Cardiac septum (tissue), 1 donor: ENCODE measurements around the gene FAM124A. TPM values are rescaled to one million over a fixed set of nuclear protein-coding genes. Genes with fewer than 3 reads are reported as not detected.

ENCODE experiments used
- DNase-seq: peaks from one replicate; pipeline ENCODE4 v3.0.0-alpha.2; 2020; ENCODE audit warnings: low spot score
- intact Hi-C: fragments of 100-400 bp; cut with DNase I; formaldehyde crosslinking; loops from one replicate; pipeline ENCODE4 v1.14.0; 2022
- long read RNA-seq: library from polyadenylated mRNA; unstranded; transcript quantifications from one replicate; pipeline ENCODE4 v2.0.0, GENCODE V29; 2021
- total RNA-seq: library from RNA; stranded (reverse); fragmentation: NEBNext Ultra II Directional; extraction: Animal tissue kit (Norgen Biotek cat#: 25700); gene quantifications from one replicate; pipeline ENCODE4 v1.2.1, GENCODE V29; 2021
- donor health status: DM: no; HTN: no; CAD: no.

Gene FAM124A
- total RNA-seq: 4.6 TPM
- long read RNA-seq, full-length matches to known transcripts: 2 of 12 reads
- long read RNA-seq, partial matches to known transcripts: 4 of 12 reads
- long read RNA-seq, other reads (novel, unspliced or antisense): 6 of 12 reads

- intact Hi-C loops: loop anchor here (1.0 to 5.0 kb wide), 3 partner anchors 25 to 70 kb away; no protein-coding TSS in a partner anchor
- DNase-seq: no peak
Observed at GRCh38 chr13:51222037-51222685, at the start of gene FAM124A. TSS of gene FAM124A (plus strand) at chr13:51222398. CDS start at chr13:51222502, 104 bp downstream.

GRCh38 chr13:51175021-51175420 is 47.2 kb upstream of the FAM124A start:
- no peak for DNase-seq
- intact Hi-C loops: no loop called here

GRCh38 chr13:51175639-51176038 is 46.6 kb upstream of the FAM124A start:
- DNase-seq: no peak
- intact Hi-C loops: no loop called here

GRCh38 chr13:51177188-51177587 is 45.0 kb upstream of the FAM124A start:
- no peak for DNase-seq
- intact Hi-C loops: no loop called here

GRCh38 chr13:51178456-51179074 is 43.6 kb upstream of the FAM124A start:
- DNase-seq: no peak
- intact Hi-C loops: no loop called here

- no peak for DNase-seq
- intact Hi-C loops: no loop called here
Observed at GRCh38 chr13:51179432-51179971, 42.7 kb upstream of the FAM124A start.

- intact Hi-C loops: no loop called here
Observed at GRCh38 chr13:51180853-51181511, 41.2 kb upstream of the FAM124A start.

GRCh38 chr13:51181786-51182383 is 40.3 kb upstream of the FAM124A start:
- no peak for DNase-seq
- intact Hi-C loops: no loop called here

More at GRCh38 chr13:51180853-51181511, 41.2 kb upstream of the FAM124A start:
- DNase-seq: no peak

- DNase-seq: no peak
- intact Hi-C loops: no loop called here
Observed at GRCh38 chr13:51191743-51192142, 30.5 kb upstream of the FAM124A start.

GRCh38 chr13:51192348-51192747 is 29.9 kb upstream of the FAM124A start:
- intact Hi-C loops: no loop called here
- no peak for DNase-seq

GRCh38 chr13:51193387-51193786 is 28.8 kb upstream of the FAM124A start:
- no peak for DNase-seq
- intact Hi-C loops: no loop called here

GRCh38 chr13:51194942-51195341 is 27.3 kb upstream of the FAM124A start:
- DNase-seq: no peak
- intact Hi-C loops: no loop called here

GRCh38 chr13:51201886-51202285 is 20.3 kb upstream of the FAM124A start:
- DNase-seq: no peak
- intact Hi-C loops: no loop called here

- no peak for DNase-seq
Observed at GRCh38 chr13:51202477-51203046, 19.6 kb upstream of the FAM124A start.

GRCh38 chr13:51206584-51206983 is 15.6 kb upstream of the FAM124A start:
- intact Hi-C loops: no loop called here
- no peak for DNase-seq

More at GRCh38 chr13:51202477-51203046, 19.6 kb upstream of the FAM124A start:
- intact Hi-C loops: no loop called here

GRCh38 chr13:51207881-51208280 is 14.3 kb upstream of the FAM124A start:
- intact Hi-C loops: no loop called here
- DNase-seq: no peak

GRCh38 chr13:51208716-51209115 is 13.5 kb upstream of the FAM124A start:
- intact Hi-C loops: no loop called here
- DNase-seq: no peak

- intact Hi-C loops: loop anchor here (5.0 kb wide), 1 partner anchor 75 kb away; no protein-coding TSS in a partner anchor
- DNase-seq: no peak
Observed at GRCh38 chr13:51211910-51212309, 10.3 kb upstream of the FAM124A start.

- DNase-seq: no peak
- intact Hi-C loops: loop anchor here (5.0 kb wide), 1 partner anchor 75 kb away; no protein-coding TSS in a partner anchor
Observed at GRCh38 chr13:51212758-51213157, 9.4 kb upstream of the FAM124A start.
